ENCODE data around the gene ITCH.
"Not testable (repeated sequence)": the region's sequence is repeated elsewhere in the genome, so short reads cannot be mapped to it uniquely, and the experiment has no call there.

Gene ITCH

GRCh38 chr20:34340726-34341125 is 22.3 kb upstream of the ITCH start:
- WGBS, 2 donors (ENCODE audit: extremely low coverage in 2 of 2, insufficient read length in 2 of 2, insufficient replicate concordance in 1 of 2) = no CpG with 5 or more reads among the region's 10 CpGs
- H2BK5ac ChIP-seq (ENCODE audit: low read length); H3K27me3 ChIP-seq (ENCODE audit: control insufficient read depth in 3 of 3, insufficient read depth in 3 of 3, low read depth in 1 of 3, low read length in 3 of 3); H4K8ac ChIP-seq (ENCODE audit: low read depth, low read length); H3K18ac ChIP-seq (ENCODE audit: low read length); H3K4me1 ChIP-seq (ENCODE audit: control insufficient read depth in 2 of 2, insufficient read depth in 1 of 2, low read depth in 1 of 2, low read length in 2 of 2); H2BK15ac ChIP-seq (ENCODE audit: low read length); H4K91ac ChIP-seq (ENCODE audit: low read depth, low read length, poor library complexity); DNase-seq (ENCODE audit: low spot score); H3K27ac ChIP-seq (replicated peaks; ENCODE audit: low read length); H3K9ac ChIP-seq (ENCODE audit: low read depth, low read length, poor library complexity); H3K14ac ChIP-seq (ENCODE audit: low read length); H2AK5ac ChIP-seq (ENCODE audit: low read depth, low read length); H2BK12ac ChIP-seq (ENCODE audit: low read length); H2BK120ac ChIP-seq (ENCODE audit: low read depth, low read length); H3K4me3 ChIP-seq (ENCODE audit: low read length in 2 of 2); H3K9me3 ChIP-seq (replicated peaks in 1 of 2; ENCODE audit: control insufficient read depth in 2 of 2, insufficient read depth in 1 of 2, low read depth in 1 of 2, low read length in 2 of 2); H3K36me3 ChIP-seq (replicated peaks in 1 of 2; ENCODE audit: control insufficient read depth in 2 of 2, insufficient read depth in 2 of 2, low read length in 2 of 2); H3K4ac ChIP-seq (ENCODE audit: low read length); H3K79me1 ChIP-seq (ENCODE audit: low read depth, low read length); H3K4me2 ChIP-seq (ENCODE audit: insufficient read depth, low read length, poor library complexity, severe bottlenecking); H3K23ac ChIP-seq (ENCODE audit: low read depth, low read length, poor library complexity): not testable (repeated sequence)
- H2AFZ ChIP-seq (ENCODE audit: low read length) = peak overlapping the region; percentile 68

- peak overlapping the region; percentile 68 for H2AFZ ChIP-seq (ENCODE audit: low read length)
- H2BK15ac ChIP-seq (ENCODE audit: low read length); H3K79me1 ChIP-seq (ENCODE audit: low read depth, low read length); H2BK12ac ChIP-seq (ENCODE audit: low read length); H4K8ac ChIP-seq (ENCODE audit: low read depth, low read length); H3K36me3 ChIP-seq (replicated peaks in 1 of 2; ENCODE audit: control insufficient read depth in 2 of 2, insufficient read depth in 2 of 2, low read length in 2 of 2); H3K27ac ChIP-seq (replicated peaks; ENCODE audit: low read length); DNase-seq (ENCODE audit: low spot score); H3K4ac ChIP-seq (ENCODE audit: low read length); H4K91ac ChIP-seq (ENCODE audit: low read depth, low read length, poor library complexity); H2AK5ac ChIP-seq (ENCODE audit: low read depth, low read length); H3K27me3 ChIP-seq (ENCODE audit: control insufficient read depth in 3 of 3, insufficient read depth in 3 of 3, low read depth in 1 of 3, low read length in 3 of 3); H3K9ac ChIP-seq (ENCODE audit: low read depth, low read length, poor library complexity); H3K4me1 ChIP-seq (ENCODE audit: control insufficient read depth in 2 of 2, insufficient read depth in 1 of 2, low read depth in 1 of 2, low read length in 2 of 2); H3K9me3 ChIP-seq (replicated peaks in 1 of 2; ENCODE audit: control insufficient read depth in 2 of 2, insufficient read depth in 1 of 2, low read depth in 1 of 2, low read length in 2 of 2); H2BK5ac ChIP-seq (ENCODE audit: low read length); H3K23ac ChIP-seq (ENCODE audit: low read depth, low read length, poor library complexity); H3K14ac ChIP-seq (ENCODE audit: low read length); H3K18ac ChIP-seq (ENCODE audit: low read length); H2BK120ac ChIP-seq (ENCODE audit: low read depth, low read length); H3K4me2 ChIP-seq (ENCODE audit: insufficient read depth, low read length, poor library complexity, severe bottlenecking); H3K4me3 ChIP-seq (ENCODE audit: low read length in 2 of 2): not testable (repeated sequence)
- no CpG with 5 or more reads among the region's 9 CpGs for WGBS, 2 donors (ENCODE audit: extremely low coverage in 2 of 2, insufficient read length in 2 of 2, insufficient replicate concordance in 1 of 2)
Observed at GRCh38 chr20:34341199-34341598, 21.9 kb upstream of the ITCH start.

GRCh38 chr20:34343458-34344211 is 19.4 kb upstream of the ITCH start:
- Histone ChIP-seq H2AK5ac (ENCODE audit: low read depth, low read length) (no peak overlapping the region), H3K18ac (ENCODE audit: low read length) (no peak overlapping the region), H3K4ac (ENCODE audit: low read length) (no peak overlapping the region), H4K8ac (ENCODE audit: low read depth, low read length) (no peak overlapping the region), H3K4me1 (ENCODE audit: control insufficient read depth in 2 of 2, insufficient read depth in 1 of 2, low read depth in 1 of 2, low read length in 2 of 2) (peaks cover 0 to 2% of the 10 kb centered on the region in 2 donors), H3K27ac (replicated peaks; ENCODE audit: low read length) (no peak overlapping the region), H3K27me3 (ENCODE audit: control insufficient read depth in 3 of 3, insufficient read depth in 3 of 3, low read depth in 1 of 3, low read length in 3 of 3) (no peaks in the 10 kb centered on the region), H4K91ac (ENCODE audit: low read depth, low read length, poor library complexity) (no peak overlapping the region), H3K9ac (ENCODE audit: low read depth, low read length, poor library complexity) (no peak overlapping the region), H2AFZ (ENCODE audit: low read length) (no peak overlapping the region), H2BK120ac (ENCODE audit: low read depth, low read length) (no peak overlapping the region), H3K23ac (ENCODE audit: low read depth, low read length, poor library complexity) (no peak overlapping the region), H3K79me1 (ENCODE audit: low read depth, low read length) (no peaks in the 10 kb centered on the region), H2BK12ac (ENCODE audit: low read length) (no peak overlapping the region), H3K14ac (ENCODE audit: low read length) (no peak overlapping the region), H3K36me3 (replicated peaks in 1 of 2; ENCODE audit: control insufficient read depth in 2 of 2, insufficient read depth in 2 of 2, low read length in 2 of 2) (no peaks in the 10 kb centered on the region), H2BK15ac (ENCODE audit: low read length) (no peak overlapping the region), H3K4me3 (ENCODE audit: low read length in 2 of 2) (no peak overlapping the region), H3K4me2 (ENCODE audit: insufficient read depth, low read length, poor library complexity, severe bottlenecking) (no peak overlapping the region), H3K9me3 (replicated peaks in 1 of 2; ENCODE audit: control insufficient read depth in 2 of 2, insufficient read depth in 1 of 2, low read depth in 1 of 2, low read length in 2 of 2) (no peaks in the 10 kb centered on the region), H2BK5ac (ENCODE audit: low read length) (no peak overlapping the region)
- no peak for DNase-seq (ENCODE audit: low spot score)
- WGBS, 2 donors (ENCODE audit: extremely low coverage in 2 of 2, insufficient read length in 2 of 2, insufficient replicate concordance in 1 of 2) = no CpG with 5 or more reads among the region's 10 CpGs

- H4K8ac ChIP-seq (ENCODE audit: low read depth, low read length) = no peak overlapping the region
- H2BK5ac ChIP-seq (ENCODE audit: low read length) = no peak overlapping the region
- no peak overlapping the region for H2AFZ ChIP-seq (ENCODE audit: low read length)
- no peak overlapping the region for H3K9ac ChIP-seq (ENCODE audit: low read depth, low read length, poor library complexity)
- no peak overlapping the region for H3K4ac ChIP-seq (ENCODE audit: low read length)
- no peak overlapping the region for H2BK12ac ChIP-seq (ENCODE audit: low read length)
- no CpG with 5 or more reads among the region's 5 CpGs for WGBS, 2 donors (ENCODE audit: extremely low coverage in 2 of 2, insufficient read length in 2 of 2, insufficient replicate concordance in 1 of 2)
- DNase-seq (ENCODE audit: low spot score) = no peak
- H3K23ac ChIP-seq (ENCODE audit: low read depth, low read length, poor library complexity) = no peak overlapping the region
- no peaks in the 10 kb centered on the region for H3K27me3 ChIP-seq (ENCODE audit: control insufficient read depth in 3 of 3, insufficient read depth in 3 of 3, low read depth in 1 of 3, low read length in 3 of 3)
- no peaks in the 10 kb centered on the region for H3K36me3 ChIP-seq (replicated peaks in 1 of 2; ENCODE audit: control insufficient read depth in 2 of 2, insufficient read depth in 2 of 2, low read length in 2 of 2)
- H3K27ac ChIP-seq (replicated peaks; ENCODE audit: low read length) = no peak overlapping the region
- H2BK15ac ChIP-seq (ENCODE audit: low read length) = no peak overlapping the region
- no peaks in the 10 kb centered on the region for H3K79me1 ChIP-seq (ENCODE audit: low read depth, low read length)
- no peak overlapping the region for H3K4me2 ChIP-seq (ENCODE audit: insufficient read depth, low read length, poor library complexity, severe bottlenecking)
- peaks cover 0 to 2% of the 10 kb centered on the region in 2 donors for H3K4me1 ChIP-seq (ENCODE audit: control insufficient read depth in 2 of 2, insufficient read depth in 1 of 2, low read depth in 1 of 2, low read length in 2 of 2)
- no peaks in the 10 kb centered on the region for H3K9me3 ChIP-seq (replicated peaks in 1 of 2; ENCODE audit: control insufficient read depth in 2 of 2, insufficient read depth in 1 of 2, low read depth in 1 of 2, low read length in 2 of 2)
- no peak overlapping the region for H3K14ac ChIP-seq (ENCODE audit: low read length)
- no peak overlapping the region for H4K91ac ChIP-seq (ENCODE audit: low read depth, low read length, poor library complexity)
- H3K18ac ChIP-seq (ENCODE audit: low read length) = no peak overlapping the region
- no peak overlapping the region for H2AK5ac ChIP-seq (ENCODE audit: low read depth, low read length)
- no peak overlapping the region for H2BK120ac ChIP-seq (ENCODE audit: low read depth, low read length)
- H3K4me3 ChIP-seq (ENCODE audit: low read length in 2 of 2) = no peak overlapping the region
Observed at GRCh38 chr20:34344238-34344637, 18.8 kb upstream of the ITCH start.
